ENCODE data around the gene ATP6V0D1.
"Not testable (repeated sequence)": the region's sequence is repeated elsewhere in the genome, so short reads cannot be mapped to it uniquely, and the experiment has no call there.

ATP6V0D1 gene

DNA sequence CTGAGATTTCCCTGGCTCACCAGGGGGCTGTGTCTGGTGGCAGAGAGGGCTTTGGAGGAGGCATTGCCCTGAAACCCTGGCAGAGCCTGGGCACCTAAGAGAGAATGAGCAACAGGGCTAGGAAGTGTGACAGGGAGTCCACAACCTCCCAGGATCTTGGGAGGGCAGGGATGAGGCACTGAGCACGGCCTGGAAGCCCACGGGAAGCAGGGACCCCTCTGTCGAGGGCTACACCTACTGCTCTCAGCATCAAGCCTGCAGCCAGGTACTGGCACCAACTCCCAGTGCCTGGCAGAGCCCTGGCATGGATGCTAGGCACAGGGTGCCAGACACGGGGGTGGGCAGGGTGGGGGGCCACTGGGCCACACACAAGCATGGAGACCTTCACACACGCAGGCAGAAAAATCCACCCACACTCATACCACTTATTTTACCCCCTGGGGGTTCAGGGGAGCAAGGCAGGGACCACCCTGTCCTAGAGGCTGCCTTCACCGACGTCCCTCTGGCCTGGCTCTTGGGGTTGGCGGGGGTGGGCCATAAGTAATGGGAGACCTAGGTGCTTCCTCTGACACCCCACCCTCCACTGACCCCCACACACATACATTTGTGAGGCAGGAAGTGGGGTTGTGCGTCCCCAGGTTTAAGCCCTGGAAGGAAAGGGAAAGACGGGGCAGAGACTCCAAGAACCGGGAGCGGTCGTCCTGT lies 51.0 kb downstream of the ATP6V0D1 start:
- no peak for DNase-seq (ENCODE audit: low read depth in 3 of 3)

DNA sequence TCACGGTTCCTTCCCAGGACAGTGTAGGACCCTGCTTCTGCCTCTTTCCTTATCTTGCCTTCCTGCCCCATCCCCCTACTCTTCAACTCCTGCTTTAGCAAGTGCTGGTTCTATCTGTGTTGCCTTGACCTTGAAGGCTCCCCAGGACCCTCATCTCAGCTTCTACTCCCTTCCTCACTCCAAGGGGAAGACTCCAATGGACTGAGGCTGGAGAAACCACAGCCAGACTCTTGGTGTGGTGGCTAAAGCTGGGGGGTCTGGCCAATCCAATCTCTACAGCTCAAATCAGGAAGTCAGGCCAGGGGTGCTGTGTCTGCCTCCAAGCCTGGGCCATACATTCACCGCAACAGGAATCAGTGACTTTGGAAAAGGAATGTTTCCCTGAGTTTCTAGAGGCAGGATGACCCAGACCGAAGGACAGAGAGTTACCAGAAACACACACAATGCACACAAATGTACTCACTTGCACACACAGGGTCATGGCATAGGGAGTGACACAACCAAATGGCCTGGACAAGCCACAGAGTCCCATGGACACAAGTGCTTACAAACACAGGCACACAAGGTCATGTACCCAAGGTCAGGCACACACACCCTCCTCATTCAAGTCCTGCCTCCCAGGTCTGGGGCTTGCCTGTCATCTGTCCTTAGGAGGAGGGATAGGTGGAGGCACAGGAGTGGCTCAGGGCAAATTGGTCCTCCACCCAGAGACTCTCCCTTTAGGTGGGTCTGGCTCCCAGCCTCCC lies 51.7 kb downstream of the ATP6V0D1 start:
- DNase-seq (ENCODE audit: low read depth in 3 of 3), result no peak

DNA sequence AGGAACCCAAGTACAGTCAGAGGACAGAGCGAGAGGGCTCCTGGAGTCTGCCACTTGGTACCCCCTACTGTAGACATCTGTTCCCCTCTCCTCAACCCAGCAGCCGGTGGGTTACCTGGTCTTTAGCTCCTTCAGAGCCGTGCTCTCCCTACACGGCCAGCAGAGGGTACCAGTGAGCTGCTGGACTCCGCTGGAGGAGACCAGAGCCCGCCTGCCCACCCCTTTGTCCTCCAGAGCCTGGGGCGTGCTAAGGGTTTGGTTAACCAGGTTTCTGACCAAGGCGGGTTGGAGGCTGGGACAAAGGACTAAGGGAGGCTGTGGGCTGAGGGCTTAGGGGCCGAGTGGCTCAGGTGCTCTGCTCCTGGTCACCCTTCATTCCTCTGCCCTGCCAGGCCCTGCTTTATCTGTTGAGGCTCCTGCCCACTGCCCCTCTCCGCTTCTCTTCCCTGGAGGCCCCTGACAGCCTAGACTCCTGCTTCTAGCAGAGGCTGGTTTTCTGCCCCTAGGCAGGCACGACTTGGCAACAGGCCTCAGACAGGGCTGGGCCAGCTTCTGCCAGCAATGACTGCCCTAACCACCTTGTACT lies 52.7 kb downstream of the ATP6V0D1 start:
- DNase-seq (ENCODE audit: low read depth in 3 of 3), result peak; percentile 23 to 41 (median 40)

DNA sequence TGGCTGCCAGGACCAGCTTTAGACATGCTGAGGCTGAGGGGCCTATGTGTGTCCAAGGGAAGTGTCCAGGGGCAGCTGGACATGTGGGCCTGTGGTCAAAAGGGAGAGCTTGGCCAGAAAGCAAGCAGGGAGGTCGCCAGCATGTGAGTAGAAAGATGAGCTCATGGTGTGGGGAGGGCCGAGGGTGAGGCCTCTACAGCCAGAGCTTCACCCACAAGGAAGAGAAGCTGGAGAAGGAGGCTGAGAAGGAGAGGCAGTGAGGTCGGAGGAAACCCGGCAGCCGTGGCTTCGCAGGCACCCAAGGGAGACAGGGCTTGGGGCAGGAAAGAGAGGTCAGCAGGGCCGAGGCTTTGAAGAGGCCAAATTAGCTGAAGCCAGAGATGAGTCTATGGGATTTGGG lies 54.0 kb downstream of the ATP6V0D1 start:
- DNase-seq (ENCODE audit: low read depth in 3 of 3), result no peak

DNA sequence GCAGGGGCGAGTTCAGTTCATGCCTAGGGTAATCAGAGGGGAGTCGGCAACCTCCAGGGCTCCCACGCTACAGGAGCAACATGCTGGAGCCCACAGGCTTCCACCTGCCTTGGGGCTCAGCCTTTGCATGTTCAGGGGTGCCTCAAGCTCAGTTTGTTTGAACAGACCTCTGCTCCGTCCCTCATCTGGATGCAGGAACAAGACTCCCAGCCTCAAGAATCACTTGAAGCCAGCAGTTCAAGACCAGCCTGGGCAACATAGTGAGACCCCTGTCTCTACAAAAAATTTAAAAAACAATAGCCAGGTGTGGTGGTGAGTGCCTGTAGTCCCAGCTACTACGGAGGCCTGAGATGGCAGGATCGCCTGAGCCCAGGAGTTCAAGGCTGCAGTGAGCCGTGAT lies 54.9 kb downstream of the ATP6V0D1 start:
- DNase-seq (ENCODE audit: low read depth in 3 of 3), result no peak

DNA sequence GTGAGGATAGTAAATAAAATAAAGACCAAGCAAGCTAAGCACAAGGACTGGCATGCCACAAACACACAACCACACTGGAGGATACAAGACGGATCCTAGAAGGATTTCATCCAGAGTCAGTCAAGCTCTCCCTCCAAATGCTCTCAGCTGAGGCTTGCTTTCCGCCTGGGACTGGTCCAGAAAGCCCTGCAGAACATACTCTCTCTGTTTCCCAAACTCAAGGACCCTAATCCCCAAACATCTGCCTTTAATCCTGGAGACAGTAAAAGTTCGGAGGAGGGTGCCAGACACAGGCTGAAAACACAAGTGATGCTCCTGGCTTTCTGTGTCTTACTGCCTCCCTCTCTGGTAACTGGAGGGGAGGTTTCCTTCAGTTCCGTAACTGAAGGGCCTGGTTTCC lies 55.4 kb downstream of the ATP6V0D1 start:
- no peak for DNase-seq (ENCODE audit: low read depth in 3 of 3)

DNA sequence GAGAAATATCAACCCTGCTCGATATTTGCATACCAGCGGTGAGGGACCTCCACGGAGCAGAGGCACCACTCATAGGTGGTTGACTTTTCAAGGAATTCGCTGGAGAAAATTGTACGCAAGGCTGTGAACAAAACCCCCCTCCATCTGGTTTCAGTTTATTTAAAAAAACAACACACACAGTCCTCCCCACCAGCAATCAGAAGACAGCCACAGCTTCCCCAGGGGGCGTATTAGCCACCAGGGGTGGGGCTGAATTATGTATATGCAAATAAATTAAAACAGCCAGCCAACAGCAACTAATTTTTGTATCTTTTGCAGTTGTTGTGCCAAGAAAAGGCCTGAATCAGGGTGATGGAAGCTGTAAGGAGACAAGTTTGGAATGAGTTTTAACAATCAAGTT lies 55.9 kb downstream of the ATP6V0D1 start:
- DNase-seq (ENCODE audit: low read depth in 3 of 3), result no peak

DNA sequence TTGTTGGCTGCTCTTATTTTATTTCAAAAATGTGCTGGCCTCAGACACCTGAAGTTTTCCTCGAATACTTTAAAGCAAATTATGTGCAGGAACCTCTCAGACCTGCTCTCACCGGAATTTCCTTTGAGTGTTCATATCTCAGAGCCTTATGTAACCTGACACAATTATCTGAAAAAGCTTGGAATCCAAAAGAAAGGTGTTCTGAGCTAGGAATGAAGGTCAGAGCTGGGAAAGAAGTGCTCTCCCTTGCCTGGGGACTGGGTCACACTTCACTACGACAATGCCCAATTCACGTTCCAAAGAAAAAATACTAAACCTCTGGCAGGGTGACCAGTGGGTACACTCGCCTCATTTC lies 56.7 kb downstream of the ATP6V0D1 start:
- DNase-seq (ENCODE audit: low read depth in 3 of 3), result no peak

DNA sequence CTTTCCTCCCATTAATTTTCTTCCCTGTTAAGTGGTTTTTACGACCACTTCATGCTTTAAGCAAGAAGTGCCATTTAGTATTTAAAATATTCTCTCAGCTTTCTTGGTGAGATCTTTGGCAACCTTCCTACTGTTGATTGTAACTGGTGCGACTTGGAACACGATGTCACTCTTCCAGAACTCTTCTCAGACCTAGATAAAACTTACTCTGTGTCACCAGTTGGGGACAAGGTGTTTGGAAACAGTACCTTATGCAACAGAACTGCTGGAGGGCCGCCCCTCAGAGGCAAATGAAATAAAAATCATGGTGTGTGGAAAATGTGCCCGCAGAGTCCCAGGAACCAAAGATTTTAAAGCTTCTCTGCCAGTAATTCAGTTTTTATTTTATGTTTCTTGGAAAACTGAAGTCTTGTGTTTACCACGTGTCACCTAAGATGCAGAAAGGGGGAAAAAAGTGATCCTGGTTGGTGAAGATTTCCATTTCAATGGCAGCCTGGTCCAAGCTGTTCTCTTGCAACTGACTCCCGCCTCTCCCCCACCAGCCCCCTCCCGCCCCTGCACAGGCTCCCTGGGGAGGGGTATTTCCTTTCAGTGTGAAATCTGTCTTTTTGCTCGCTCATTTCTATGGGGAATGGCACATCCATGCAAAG lies 57.2 kb downstream of the ATP6V0D1 start:
- no peak for DNase-seq (ENCODE audit: low read depth in 3 of 3)

DNA sequence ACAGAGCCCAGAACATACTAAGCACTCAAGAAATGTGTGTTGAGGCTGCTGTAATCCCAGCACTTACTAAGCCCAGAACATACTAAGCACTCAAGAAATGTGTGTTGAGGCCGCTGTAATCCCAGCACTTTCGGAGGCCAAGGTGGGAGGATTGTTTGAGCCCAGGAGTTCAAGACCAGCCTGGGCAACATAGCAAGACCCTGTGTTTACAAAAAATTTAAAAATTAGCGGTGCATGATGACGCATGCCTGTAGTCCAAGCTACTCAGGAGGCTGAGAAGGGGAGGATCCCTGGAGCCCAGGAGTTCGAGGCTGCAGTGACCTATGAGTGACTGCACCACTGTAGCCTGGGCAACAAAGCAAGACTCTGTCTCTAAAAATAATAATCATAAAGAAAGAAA lies 57.9 kb downstream of the ATP6V0D1 start:
- DNase-seq (ENCODE audit: low read depth in 3 of 3), result no peak

DNA sequence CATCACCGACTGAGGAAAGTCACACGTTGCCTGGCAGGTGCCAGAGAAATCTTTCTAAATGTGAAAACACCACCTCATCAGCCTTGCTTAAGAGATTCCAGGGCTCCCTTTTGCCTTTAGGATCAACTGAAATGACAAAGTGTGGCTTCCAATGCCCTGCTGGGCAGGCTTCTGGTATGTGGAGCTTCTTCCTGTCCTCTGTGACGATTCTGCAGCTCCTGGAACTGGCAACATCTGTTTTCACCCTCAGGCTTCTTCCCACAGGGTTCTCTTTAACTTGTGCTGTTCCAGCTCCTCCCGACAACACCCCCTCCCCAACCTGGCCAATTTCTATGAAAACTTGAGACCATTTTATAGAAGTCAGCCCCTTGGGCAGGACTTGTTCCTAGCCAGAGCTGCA lies 59.9 kb downstream of the ATP6V0D1 start:
- DNase-seq (ENCODE audit: low read depth in 3 of 3), result no peak

DNA sequence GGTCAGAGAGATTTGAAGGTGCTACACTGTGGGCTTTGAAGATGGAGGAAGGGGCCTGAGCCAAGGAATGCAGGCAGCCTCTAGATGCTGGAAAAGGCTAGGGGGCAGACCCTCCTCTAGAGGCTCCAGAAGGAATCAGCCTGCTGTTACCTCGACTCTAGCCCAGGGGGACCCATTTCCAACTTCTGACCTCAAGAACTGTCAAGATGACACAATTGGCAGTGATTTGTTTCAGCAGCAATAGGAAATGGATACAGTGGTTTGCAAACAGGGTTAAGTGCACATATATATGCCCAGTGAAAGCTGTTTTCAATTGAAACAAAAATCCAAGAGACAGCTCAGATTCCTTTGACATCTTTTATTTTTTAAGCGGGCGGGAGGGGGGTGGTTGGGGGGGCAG lies 61.0 kb downstream of the ATP6V0D1 start:
- DNase-seq (ENCODE audit: low read depth in 3 of 3), result no peak

DNA sequence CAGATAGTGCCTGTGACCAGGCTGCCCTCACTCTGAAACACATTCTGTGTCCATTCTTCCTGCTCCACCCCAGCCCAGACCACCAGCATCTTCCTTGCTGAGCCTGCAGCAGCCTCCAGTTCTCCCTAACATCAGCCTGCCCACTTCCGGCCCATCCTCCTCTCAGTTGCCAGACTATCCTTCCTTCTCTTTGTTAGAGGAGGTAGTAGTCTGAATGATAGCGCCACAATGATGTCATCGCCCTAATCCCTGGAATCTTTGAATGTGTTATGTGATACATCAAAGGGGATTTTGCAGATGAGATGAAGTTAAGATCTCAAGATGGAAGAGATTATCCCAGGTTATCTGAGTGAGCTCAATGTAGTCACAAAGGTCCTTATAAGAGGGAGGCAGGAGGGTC lies 61.5 kb downstream of the ATP6V0D1 start:
- no peak for DNase-seq (ENCODE audit: low read depth in 3 of 3)

DNA sequence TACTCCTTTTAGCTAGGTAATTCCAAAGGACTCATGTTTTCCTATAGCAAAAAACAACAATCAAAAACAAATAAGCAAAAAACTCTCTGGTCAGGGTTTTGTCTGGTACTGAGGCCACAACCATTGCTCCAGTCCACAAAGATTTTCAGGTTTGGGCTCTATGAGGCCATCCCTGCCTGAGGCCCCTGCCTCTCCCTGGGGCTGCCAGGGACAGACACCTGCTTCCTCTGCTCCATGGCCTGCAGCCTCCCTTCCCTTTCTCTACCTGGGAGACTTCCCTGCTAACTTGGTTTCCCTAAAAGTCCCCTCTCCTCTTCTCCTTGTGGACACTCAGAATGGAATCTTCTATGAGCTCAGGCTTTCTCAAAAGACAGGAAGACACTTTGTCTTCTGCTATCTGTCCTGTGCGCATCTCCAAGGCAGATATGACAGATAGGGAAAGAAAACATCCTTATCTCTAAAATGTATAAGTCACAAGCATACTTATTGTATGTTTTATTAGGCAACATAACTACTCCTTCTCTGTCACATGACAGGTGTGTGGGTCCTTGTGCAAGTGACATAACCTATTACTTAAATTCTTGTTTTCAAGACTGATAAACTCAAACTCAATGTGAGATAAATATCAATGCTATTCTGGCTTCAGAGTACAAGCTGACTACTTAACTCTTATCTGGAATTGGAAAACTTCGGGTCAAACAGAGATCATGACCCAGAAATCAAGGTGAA lies 63.5 kb downstream of the ATP6V0D1 start:
- no peak for DNase-seq (ENCODE audit: low read depth in 3 of 3)

DNA sequence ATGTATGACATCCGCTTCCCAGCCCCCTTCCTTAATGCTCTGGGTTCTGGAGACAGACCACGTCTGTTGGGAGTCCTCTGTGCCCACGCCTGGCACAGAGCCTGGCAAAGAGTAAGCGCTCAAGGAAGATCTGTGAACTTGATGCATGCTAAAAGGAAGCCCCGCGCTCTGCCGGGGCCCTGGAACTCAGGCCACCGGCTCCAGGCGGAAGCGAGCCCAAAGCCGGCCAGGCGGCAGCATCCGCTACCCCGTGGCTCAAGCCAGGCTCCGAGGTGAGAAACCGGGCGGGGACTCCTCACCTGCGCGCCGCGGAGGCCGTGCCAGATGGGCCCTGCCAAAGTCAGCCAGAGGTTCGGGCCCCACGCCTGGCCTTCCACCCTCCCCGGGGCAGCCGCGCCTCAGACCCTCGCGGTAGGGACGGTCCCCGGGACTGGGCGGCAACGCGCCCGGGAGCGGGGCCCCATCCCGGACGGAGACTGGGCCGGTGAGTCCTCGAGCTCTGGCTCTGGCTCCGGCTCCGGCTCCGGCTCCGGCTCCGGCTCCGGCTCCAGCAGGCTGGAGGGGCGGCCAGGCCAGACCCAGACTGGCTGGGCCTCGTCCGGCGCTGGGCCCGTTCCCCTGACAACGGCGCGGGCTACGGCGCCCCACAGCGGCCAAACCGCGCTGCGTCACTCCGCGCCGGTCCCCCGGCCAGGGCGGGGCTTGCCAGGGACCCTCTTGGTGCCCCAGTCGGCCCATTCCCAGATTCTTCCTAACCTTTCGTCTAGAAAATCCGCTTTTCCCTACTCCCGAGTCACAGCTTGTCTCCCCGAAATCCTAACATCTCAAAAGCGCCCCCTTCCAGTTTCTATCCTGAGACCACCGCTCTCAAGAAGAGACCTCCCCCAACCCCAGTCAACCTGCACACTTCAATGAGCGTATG lies 64.8 kb downstream of the ATP6V0D1 start, which contains the start of gene ZDHHC1:
TSS of gene ZDHHC1 (minus strand) at position 606 of the 922 bp plus-strand sequence. CDS start 8,702 bp downstream, outside the sequence.
- DNase-seq (ENCODE audit: low read depth in 3 of 3), result no peak

DNA sequence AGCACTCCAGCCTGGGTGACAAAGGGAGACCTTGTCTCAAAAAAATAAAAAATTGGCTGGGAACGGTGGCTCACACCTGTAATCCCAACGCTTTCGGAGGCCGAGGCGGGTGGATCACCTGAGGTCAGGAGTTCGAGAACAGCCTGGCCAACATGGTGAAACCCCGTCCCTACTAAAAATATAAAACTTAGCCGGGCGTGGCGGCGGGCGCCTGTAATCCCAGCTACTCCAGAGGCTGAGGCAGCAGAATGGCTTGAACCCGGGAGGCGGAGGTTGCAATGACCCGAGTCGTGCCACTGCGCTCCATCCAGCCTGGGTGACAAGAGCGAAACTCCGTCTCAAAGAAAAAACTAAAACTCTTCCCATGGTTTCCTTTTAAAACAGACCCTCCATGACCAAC lies 65.5 kb downstream of the ATP6V0D1 start:
- DNase-seq (ENCODE audit: low read depth in 3 of 3), result not testable (repeated sequence)

DNA sequence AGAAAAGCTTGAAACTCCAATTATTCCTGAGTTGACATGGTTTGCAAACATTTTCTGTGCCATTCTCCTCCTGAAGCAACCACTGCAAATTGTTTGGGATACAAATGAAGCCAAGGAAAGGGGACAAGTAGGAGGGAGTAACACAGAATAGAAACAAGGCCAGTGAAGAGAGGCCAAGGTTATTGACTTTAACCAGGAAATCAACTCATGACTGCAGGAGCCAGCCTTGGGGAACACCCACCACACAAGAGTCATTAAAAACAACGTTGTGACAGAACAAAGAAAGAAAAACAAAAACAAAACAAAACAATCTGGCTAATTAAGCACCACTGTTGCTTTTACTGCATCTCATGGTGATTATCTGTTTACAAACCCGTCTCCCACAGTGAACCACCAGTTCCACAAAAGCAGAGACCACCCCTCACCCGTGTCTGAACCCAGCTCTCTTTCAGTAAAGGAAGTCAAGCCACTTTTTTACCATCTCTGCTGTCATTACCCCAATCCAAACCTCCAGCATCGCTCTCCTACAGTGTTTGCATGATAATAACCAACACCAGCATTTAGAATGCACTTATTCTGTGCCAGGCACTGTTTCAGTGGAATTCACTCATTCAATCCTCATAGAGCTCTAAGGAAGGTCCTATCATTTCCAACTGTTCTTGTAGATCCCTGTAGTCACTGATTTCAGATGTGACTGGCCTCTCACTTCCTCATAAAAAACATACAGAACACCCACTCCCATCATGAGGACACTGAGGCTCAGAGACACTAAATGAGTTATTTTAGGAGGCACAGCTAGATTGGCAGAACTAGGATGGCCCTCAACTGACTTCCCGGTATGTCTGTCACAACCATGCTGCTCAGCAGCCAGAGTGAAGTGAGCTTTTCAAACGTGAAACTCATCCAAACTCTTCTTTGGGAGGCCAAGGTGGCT lies 66.7 kb downstream of the ATP6V0D1 start:
- DNase-seq (ENCODE audit: low read depth in 3 of 3), result no peak

DNA sequence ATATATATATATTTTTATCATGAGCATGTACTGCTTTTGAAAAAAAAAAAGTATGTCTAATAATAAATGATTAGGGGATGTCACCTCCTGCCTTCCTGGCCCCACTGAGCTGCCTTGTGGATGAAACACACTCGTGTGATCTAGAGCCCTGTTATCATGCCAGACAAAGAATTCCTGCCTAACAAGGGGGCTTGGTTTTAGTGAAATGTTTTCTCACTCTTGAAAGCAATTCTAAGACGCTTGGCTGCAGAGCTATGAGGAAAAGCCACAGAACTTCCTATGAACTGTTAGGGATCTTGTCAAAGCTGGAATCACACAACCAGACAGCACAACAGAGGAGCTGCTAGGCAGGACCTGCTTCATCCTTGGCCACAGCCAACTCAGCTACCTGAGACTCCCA lies 68.7 kb downstream of the ATP6V0D1 start:
- DNase-seq (ENCODE audit: low read depth in 3 of 3), result no peak

DNA sequence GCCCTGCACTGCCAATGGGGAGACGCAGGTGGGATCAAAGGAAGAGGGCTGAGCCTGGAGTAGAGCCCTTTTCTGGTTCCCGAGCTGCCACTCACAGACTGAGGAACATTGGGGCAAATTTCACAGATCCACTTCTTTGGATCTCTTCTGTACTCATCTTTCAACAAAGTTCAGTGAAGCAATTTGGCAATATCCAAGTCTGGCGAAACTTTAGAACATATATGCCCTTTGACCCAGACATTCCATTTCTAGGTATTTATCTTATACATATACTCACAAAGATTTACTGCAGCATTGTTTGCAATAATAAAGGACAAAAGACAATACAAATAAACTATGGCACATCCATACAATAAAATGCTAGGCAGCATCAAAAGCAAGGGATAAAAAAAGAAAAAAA lies 69.6 kb downstream of the ATP6V0D1 start:
- DNase-seq (ENCODE audit: low read depth in 3 of 3), result no peak

DNA sequence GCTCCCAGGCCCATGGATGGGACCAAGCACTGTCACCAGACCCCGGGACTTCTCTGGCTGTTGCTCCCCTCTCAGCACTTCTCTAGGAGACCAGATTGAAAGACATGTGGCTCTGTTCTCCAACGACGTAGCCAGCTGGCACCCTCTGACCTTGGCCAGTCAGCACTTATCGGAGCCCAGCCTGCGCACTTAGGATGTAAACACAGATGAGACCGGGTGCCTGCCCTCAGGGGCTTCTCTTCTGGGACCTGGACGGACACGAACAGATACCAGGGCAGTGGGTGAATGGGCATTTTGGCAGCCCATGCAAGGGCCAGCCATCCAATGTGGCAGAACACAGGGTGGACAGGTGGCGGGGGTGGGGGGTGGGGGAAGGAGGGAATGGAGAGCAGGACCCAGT lies 71.3 kb downstream of the ATP6V0D1 start:
- no peak for DNase-seq (ENCODE audit: low read depth in 3 of 3)
